ENCODE data around the gene SMC4. TPM values are rescaled to one million over a fixed set of nuclear protein-coding genes. Genes with fewer than 3 reads are reported as not detected.
A peak's percentile ranks its signal among the peaks of the same experiment; 100 is the strongest.

Gene SMC4
- total RNA-seq, 2 experiments from 2014 or later: 176 to 216 TPM

DNA sequence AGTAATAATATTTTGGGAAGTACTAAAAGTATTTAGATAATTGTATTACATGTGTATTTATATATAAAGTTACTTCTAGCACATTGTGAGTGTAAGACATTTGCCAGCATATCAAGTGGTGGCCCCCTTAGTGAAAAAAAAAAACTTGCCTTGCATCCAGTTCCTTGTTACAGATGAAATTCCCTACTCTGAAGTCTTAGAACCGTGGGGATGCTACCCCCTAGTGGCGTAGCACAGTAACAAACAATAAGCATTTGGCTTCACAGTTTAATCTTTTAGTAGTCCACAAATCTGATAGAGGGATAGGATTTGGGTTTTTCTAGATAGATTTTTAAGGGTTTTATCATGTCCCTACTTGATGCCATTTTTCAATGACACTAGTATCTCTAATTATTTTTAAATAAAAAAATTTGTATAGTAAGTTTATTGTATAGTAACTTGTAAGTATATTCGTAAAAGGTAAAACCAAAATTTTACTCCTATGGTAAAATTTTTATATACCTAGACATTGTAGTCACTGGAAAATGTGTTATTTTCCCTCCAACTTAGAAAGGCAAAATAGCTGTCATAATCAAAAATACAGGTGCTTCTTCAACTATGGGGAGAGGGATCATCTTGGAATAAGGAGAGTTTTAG, 14.3 kb downstream of the SMC4 start:
- Mint-ChIP-seq H3K27ac (no peak overlapping the region), H3K4me1 (peaks cover 2% of the 10 kb centered on the region), H3K36me3 (ENCODE audit: low read depth) (peaks cover 44% of the 10 kb centered on the region), H3K4me3 (no peak overlapping the region), H3K27me3 (no peaks in the 10 kb centered on the region), H3K9me3 (ENCODE audit: low read depth) (no peaks in the 10 kb centered on the region)
- peak; percentile 78 for DNase-seq
- ATAC-seq: peak; percentile 69
- ChIA-PET CTCF (interaction anchor here (0.6 to 4.1 kb wide), 23 partner anchors 10 to 529 kb away, joined by 3 to 26 read pairs (median 4); partner anchors contain the start of genes IFT80, SMC4 and TRIM59), POLR2A (interaction anchor here (0.7 to 1.1 kb wide), 3 partner anchors 11 to 108 kb away, joined by 3 to 4 read pairs (median 3); partner anchors contain the start of gene SMC4)
- intact Hi-C loops (cut with DNase I, micrococcal nuclease): loop anchor here (2.0 to 5.0 kb wide), 5 partner anchors 249 to 529 kb away; partner anchors contain the start of gene IL12A (in 1 of the 2)

DNA sequence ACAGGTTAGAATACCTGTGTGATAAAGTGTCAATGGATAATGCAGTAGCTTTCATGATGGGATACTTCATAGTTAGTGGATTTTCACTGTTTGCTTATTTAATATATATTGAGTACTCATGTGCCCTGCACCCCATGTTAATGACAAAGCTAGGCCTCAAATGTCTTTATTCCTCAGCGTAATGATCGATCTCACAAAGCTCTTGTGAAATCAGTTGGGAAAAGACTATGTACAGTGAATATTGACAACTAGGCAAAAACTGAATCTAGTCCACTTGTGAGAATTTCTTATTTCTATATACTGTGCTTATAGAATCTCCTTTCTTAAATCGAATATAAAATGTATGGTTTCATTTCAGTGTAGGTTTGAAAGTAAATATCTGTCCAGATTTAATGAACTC, 17.9 kb downstream of the SMC4 start:
- intact Hi-C loops (cut with DNase I, micrococcal nuclease): loop anchor here in 1 of 2 experiments (1.0 to 2.0 kb wide), 2 partner anchors 11 to 15 kb away; no protein-coding TSS in a partner anchor
- H3K27me3 Mint-ChIP-seq: no peaks in the 10 kb centered on the region
- DNase-seq: no peak
- no peak overlapping the region for H3K4me3 Mint-ChIP-seq
- POLR2A ChIA-PET: interaction anchor here (2.1 to 2.6 kb wide), 2 partner anchors 10 to 32 kb away, joined by 6 to 9 read pairs; partner anchors contain the start of gene TRIM59
- CTCF ChIA-PET: interaction anchor here (0.8 to 1.9 kb wide), 5 partner anchors 9 to 254 kb away, joined by 3 to 8 read pairs (median 4); no protein-coding TSS in a partner anchor
- no peak overlapping the region for H3K27ac Mint-ChIP-seq
- H3K9me3 Mint-ChIP-seq (ENCODE audit: low read depth): no peaks in the 10 kb centered on the region
- peaks cover 65% of the 10 kb centered on the region for H3K36me3 Mint-ChIP-seq (ENCODE audit: low read depth)
- no peak for ATAC-seq
- H3K4me1 Mint-ChIP-seq: no peaks in the 10 kb centered on the region

DNA sequence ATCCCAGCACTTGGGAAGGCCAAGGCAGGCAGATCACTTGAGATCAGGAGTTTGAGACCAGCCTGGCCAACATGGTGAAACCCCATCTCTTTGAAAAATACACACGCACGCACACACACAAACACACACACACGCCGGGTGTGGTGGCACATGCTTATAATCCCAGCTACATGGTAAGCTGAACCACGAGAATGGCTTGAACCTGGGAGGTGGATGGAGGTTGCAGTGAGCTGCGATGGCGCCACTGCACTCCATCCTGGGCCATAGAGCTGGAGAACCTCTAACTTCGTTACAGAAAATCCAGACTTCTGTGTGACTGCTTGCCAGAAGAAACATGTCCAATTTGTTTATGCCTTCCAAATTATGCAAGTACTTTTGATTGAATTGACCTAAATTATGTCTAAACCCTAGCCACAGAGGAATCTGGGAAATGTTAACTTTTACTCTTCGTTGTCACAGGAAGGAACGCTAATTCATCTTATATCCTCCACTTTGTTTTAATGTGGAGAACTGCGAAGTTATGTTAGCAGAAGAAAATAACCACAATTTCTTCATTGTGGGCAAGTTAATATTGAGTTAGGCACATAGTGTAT, 28.5 kb downstream of the SMC4 start:
- Mint-ChIP-seq H3K27me3 (no peaks in the 10 kb centered on the region), H3K9me3 (ENCODE audit: low read depth) (no peaks in the 10 kb centered on the region), H3K4me1 (no peaks in the 10 kb centered on the region), H3K27ac (no peak overlapping the region), H3K4me3 (no peak overlapping the region), H3K36me3 (ENCODE audit: low read depth) (peaks cover 74% of the 10 kb centered on the region)
- CTCF ChIA-PET: interaction anchor here (0.6 to 2.5 kb wide), 4 partner anchors 9 to 14 kb away, joined by 3 to 13 read pairs (median 4); no protein-coding TSS in a partner anchor
- POLR2A ChIA-PET: no interaction called here
- intact Hi-C loops (cut with DNase I, micrococcal nuclease): loop anchor here in 1 of 2 experiments (1.0 kb wide), 1 partner anchor 11 kb away; no protein-coding TSS in a partner anchor
- no peak for DNase-seq
- no peak for ATAC-seq

DNA sequence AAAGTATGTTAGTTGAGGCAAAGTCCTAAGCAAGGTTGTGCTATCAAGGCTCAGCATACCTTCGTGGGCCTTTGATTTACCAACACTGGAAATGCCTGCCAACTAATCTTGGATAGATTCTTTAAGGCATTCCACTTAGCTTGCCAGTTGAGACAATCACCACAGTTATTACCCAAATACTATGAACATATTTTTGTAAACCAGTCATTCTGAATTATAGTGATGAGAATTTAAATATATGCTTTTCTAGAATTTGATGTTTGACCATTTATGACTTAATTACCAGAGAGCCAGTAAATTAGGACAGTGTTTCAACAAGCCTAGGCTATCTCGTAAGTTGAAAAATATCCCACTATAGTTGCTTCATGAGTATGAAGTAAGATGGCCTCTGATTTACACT, 34.6 kb downstream of the SMC4 start:
- Mint-ChIP-seq H3K27me3 (no peaks in the 10 kb centered on the region), H3K27ac (no peak overlapping the region), H3K4me3 (no peak overlapping the region), H3K4me1 (peaks cover 23% of the 10 kb centered on the region), H3K9me3 (ENCODE audit: low read depth) (no peaks in the 10 kb centered on the region), H3K36me3 (ENCODE audit: low read depth) (peaks cover 64% of the 10 kb centered on the region)
- intact Hi-C loops (cut with DNase I, micrococcal nuclease): loop anchor here (5.0 kb wide), 2 partner anchors 53 to 803 kb away; no protein-coding TSS in a partner anchor
- no peak for ATAC-seq
- DNase-seq: no peak
- CTCF ChIA-PET: interaction anchor here (1.0 to 2.9 kb wide), 2 partner anchors 14 to 21 kb away, joined by 3 to 10 read pairs; no protein-coding TSS in a partner anchor
- POLR2A ChIA-PET: no interaction called here

DNA sequence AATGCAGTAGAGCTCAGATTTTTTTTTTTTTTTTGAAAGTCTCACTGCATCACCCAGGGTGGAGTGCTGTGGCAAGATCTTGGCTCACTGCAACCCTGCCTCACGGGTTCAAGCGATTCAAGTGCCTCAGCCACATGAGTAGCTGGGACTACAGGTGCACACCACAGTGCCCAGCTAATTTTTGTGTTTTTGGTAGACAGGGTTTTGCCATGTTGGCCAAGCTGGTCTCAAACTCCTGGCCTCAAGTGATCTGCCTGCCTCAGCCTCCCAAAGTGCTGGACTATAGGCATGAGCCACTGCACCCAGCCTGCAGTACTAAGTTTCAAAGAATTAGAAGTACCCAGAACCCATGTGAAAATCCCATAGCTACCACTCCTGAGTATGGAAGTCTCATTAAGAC, 35.6 kb downstream of the SMC4 start:
- Mint-ChIP-seq H3K36me3 (ENCODE audit: low read depth) (peaks cover 66% of the 10 kb centered on the region), H3K9me3 (ENCODE audit: low read depth) (no peaks in the 10 kb centered on the region), H3K27ac (no peak overlapping the region), H3K4me3 (no peak overlapping the region), H3K27me3 (no peaks in the 10 kb centered on the region), H3K4me1 (peaks cover 28% of the 10 kb centered on the region)
- CTCF ChIA-PET: interaction anchor here (0.6 to 2.9 kb wide), 5 partner anchors 13 to 1791 kb away, joined by 3 to 10 read pairs (median 6); partner anchors contain the start of gene GFM1
- POLR2A ChIA-PET: no interaction called here
- intact Hi-C loops (cut with DNase I, micrococcal nuclease): no loop called here
- ATAC-seq: no peak
- no peak for DNase-seq

DNA sequence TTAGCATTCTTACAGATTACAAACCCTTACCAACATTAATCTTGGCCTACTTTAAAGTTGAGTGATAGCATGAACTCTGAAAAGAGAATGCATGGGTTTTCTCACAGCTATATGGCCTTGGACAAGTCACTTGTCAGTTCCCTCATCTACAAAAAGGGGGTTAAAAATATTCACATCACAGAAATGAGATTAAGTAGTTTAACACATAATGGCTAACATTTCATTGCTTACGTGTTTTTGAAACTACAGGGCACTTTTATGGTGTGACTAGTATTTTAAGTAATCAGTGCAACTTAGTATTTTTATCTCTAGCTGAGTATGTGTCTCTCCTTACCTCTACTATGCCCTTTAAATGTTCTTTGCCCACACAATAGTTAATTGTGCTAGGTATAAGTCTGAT, 36.3 kb downstream of the SMC4 start:
- H3K36me3 Mint-ChIP-seq (ENCODE audit: low read depth): peaks cover 69% of the 10 kb centered on the region

DNA sequence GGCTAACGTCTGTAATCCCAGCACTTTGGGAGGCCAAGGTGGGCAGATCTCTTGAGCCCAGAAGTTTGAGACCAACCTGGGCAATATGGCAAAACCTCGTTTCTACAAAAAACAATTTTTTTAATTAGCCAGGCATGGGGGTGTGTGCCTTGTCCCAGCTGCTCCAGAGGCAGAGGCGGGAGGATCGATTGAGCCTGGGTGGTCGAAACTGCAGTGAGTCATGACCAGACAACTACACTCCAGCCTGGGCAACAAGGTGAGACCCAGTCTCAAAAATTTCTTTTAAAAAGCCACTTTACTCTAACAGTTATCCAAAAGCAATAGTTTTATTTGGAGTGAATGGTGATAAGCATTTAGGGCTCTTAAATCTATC, 37.6 kb downstream of the SMC4 start:
- no peak overlapping the region for H3K27ac Mint-ChIP-seq
- peak; percentile 55 for ATAC-seq

More for the DNA sequence above, 36.3 kb downstream of the SMC4 start:
- DNase-seq (no peak), ATAC-seq (no peak)
- Mint-ChIP-seq H3K4me1 (peaks cover 31% of the 10 kb centered on the region), H3K4me3 (no peak overlapping the region), H3K27ac (no peak overlapping the region), H3K9me3 (ENCODE audit: low read depth) (peaks cover 3% of the 10 kb centered on the region), H3K27me3 (no peaks in the 10 kb centered on the region)
- intact Hi-C loops (cut with DNase I, micrococcal nuclease): no loop called here
- POLR2A ChIA-PET: interaction anchor here (1.0 to 1.2 kb wide), 2 partner anchors 12 to 26 kb away, joined by 3 read pairs; no protein-coding TSS in a partner anchor
- CTCF ChIA-PET: interaction anchor here (0.9 to 2.9 kb wide), 4 partner anchors 12 to 50 kb away, joined by 4 to 10 read pairs (median 6); no protein-coding TSS in a partner anchor

DNA sequence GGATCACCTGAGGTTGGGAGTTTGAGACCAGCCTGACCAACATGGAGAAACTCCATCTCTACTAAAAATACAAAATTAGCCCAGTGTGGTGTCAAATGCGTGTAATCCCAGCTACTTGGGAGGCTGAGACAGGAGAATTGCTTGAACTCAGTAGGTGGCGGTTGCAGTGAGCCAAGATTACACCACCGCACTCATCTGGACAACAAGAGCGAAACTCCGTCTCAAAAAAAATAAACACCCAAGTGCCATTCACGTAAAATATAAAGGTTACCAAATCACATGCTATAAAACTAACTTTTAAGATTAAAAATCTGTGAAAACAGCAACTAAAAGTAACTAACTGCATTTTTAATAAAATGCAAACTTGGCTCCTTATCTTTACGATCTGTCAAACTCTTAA, 41.2 kb downstream of the SMC4 start:
- Mint-ChIP-seq H3K36me3 (ENCODE audit: low read depth) (peaks cover 65% of the 10 kb centered on the region), H3K4me3 (no peak overlapping the region), H3K27me3 (no peaks in the 10 kb centered on the region), H3K4me1 (peaks cover 42% of the 10 kb centered on the region), H3K9me3 (ENCODE audit: low read depth) (peaks cover 3% of the 10 kb centered on the region), H3K27ac (no peak overlapping the region)
- no peak for ATAC-seq
- intact Hi-C loops (cut with DNase I, micrococcal nuclease): no loop called here
- ChIA-PET POLR2A (no interaction called here), CTCF (interaction anchor here (1.1 kb wide), 1 partner anchor 25 kb away, joined by 3 read pairs; no protein-coding TSS in a partner anchor)
- no peak for DNase-seq

More for the DNA sequence above, 37.6 kb downstream of the SMC4 start:
- Mint-ChIP-seq H3K4me1 (peaks cover 38% of the 10 kb centered on the region), H3K36me3 (ENCODE audit: low read depth) (peaks cover 64% of the 10 kb centered on the region), H3K9me3 (ENCODE audit: low read depth) (peaks cover 3% of the 10 kb centered on the region), H3K4me3 (no peak overlapping the region), H3K27me3 (no peaks in the 10 kb centered on the region)
- no peak for DNase-seq
- ChIA-PET POLR2A (no interaction called here), CTCF (interaction anchor here (0.5 to 1.3 kb wide), 2 partner anchors 12 to 63 kb away, joined by 3 to 5 read pairs; partner anchors contain the start of gene TRIM59)
- intact Hi-C loops (cut with DNase I, micrococcal nuclease): no loop called here

DNA sequence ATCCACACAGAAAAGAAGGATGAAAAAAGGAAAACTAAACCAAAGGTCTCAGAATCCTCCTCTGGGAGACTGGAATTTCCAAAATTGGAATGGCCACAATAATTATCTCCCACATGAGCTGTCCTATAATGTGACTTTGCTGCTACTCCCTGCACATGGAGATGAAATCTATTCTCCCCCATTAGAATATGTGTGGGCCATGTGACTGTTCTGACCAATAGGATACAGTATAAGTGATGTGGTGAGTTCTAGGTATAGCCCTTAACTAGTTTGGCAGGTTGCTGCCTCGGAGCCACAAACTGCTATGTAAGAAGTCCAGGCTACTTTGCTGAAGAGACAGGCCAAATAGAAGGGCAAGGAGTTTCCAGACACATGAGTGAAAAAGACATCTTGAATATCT, 45.0 kb downstream of the SMC4 start:
- DNase-seq: no peak
- Mint-ChIP-seq H3K4me3 (no peak overlapping the region), H3K27ac (no peak overlapping the region), H3K36me3 (ENCODE audit: low read depth) (peaks cover 57% of the 10 kb centered on the region), H3K9me3 (ENCODE audit: low read depth) (peaks cover 3% of the 10 kb centered on the region), H3K4me1 (peaks cover 37% of the 10 kb centered on the region), H3K27me3 (no peaks in the 10 kb centered on the region)
- ChIA-PET POLR2A (interaction anchor here (0.6 kb wide), 1 partner anchor 122 kb away, joined by 5 read pairs; no protein-coding TSS in a partner anchor), CTCF (interaction anchor here (0.6 to 1.2 kb wide), 3 partner anchors 12 to 35 kb away, joined by 3 read pairs; no protein-coding TSS in a partner anchor)
- no peak for ATAC-seq
- intact Hi-C loops (cut with DNase I, micrococcal nuclease): no loop called here

DNA sequence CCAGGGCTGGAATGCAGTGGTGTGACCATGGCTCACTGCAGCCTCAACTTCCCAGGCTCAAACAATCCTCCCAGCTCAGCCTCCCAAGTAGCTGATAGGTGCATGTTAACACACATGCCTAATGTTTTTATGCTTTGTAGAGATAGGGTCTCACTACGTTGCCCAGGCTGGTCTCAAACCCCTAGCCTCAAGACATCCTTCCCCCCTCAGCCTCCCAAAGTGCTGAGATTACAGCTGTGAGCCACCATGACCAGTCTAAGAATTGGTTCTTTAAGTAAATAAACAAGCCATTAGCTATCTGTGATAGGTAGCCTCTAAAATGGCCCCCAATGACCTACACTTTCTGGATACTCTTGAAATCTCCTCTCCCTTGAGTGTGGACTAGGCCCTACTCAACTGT, 46.4 kb downstream of the SMC4 start:
- H3K27me3 Mint-ChIP-seq: no peaks in the 10 kb centered on the region
- ChIA-PET CTCF (interaction anchor here (0.9 to 1.1 kb wide), 3 partner anchors 33 to 35 kb away, joined by 3 to 4 read pairs (median 4); no protein-coding TSS in a partner anchor), POLR2A (interaction anchor here (0.7 kb wide), 1 partner anchor 455 kb away, joined by 3 read pairs; no protein-coding TSS in a partner anchor)
- H3K27ac Mint-ChIP-seq: no peak overlapping the region
- intact Hi-C loops (cut with DNase I, micrococcal nuclease): loop anchor here in 1 of 2 experiments (5.0 kb wide), 1 partner anchor 776 kb away; the partner anchor contains the start of gene NMD3
- no peaks in the 10 kb centered on the region for H3K9me3 Mint-ChIP-seq (ENCODE audit: low read depth)
- ATAC-seq: no peak
- H3K4me3 Mint-ChIP-seq: no peak overlapping the region
- DNase-seq: no peak
- peaks cover 34% of the 10 kb centered on the region for H3K4me1 Mint-ChIP-seq
- peaks cover 48% of the 10 kb centered on the region for H3K36me3 Mint-ChIP-seq (ENCODE audit: low read depth)

DNA sequence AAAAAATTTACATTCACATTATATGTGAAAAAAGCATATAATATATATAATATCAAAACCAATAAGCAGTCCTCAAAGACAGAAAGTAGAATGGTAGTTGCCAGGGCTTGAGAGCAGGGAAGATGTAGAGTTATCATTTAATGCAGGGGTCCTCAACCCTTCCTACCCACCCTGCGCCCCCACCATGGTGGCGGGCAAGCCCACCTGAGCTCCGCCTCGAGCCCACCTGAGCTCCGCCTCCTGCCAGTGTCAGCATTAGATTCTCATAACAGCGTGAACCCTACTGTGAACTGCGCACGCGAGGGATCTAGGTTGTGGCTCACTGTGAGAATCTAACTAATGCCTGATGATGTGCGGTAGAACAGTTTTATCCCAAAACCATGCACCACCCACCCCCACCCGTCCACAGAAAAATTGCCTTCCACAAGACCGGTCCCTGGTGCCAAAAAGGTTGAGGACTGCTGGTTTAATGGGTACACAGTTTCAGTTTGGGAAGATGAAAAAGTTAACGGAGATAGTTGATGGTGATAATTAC, 47.1 kb downstream of the SMC4 start:
- no peaks in the 10 kb centered on the region for H3K27me3 Mint-ChIP-seq
- DNase-seq (no peak), ATAC-seq (no peak)
- ChIA-PET CTCF (interaction anchor here (1.1 kb wide), 1 partner anchor 33 kb away, joined by 3 read pairs; no protein-coding TSS in a partner anchor), POLR2A (no interaction called here)
- H3K27ac Mint-ChIP-seq: no peak overlapping the region
- intact Hi-C loops (cut with DNase I, micrococcal nuclease): loop anchor here in 1 of 2 experiments (5.0 kb wide), 1 partner anchor 776 kb away; the partner anchor contains the start of gene NMD3
- peaks cover 32% of the 10 kb centered on the region for H3K4me1 Mint-ChIP-seq
- H3K9me3 Mint-ChIP-seq (ENCODE audit: low read depth): no peaks in the 10 kb centered on the region
- no peak overlapping the region for H3K4me3 Mint-ChIP-seq
- H3K36me3 Mint-ChIP-seq (ENCODE audit: low read depth): peaks cover 46% of the 10 kb centered on the region

All from activated CD4-positive, alpha-beta T cell treated with anti-CD3 and anti-CD28 coated beads for 36 hours (primary cell).